H1 (cell line): ENCODE measurements around the gene GNG8. TPM values are rescaled to one million over a fixed set of nuclear protein-coding genes. Genes with fewer than 3 reads are reported as not detected.
A peak's percentile ranks its signal among the peaks of the same experiment; 100 is the strongest.

Source experiments
- CTCF ChIA-PET: fragments of 300-600 bp; sonication (Branson Sonifier 250); formaldehyde crosslinking; loops from one replicate; lab custom pipeline; 2021; ENCODE audit not compliant: partially characterized antibody; lab: Charles Lee
- POLR2A ChIA-PET: fragments of 300-600 bp; sonication (Branson Sonifier 250); formaldehyde crosslinking; loops from one replicate; lab custom pipeline; 2021; ENCODE audit warnings: inconsistent platforms; ENCODE audit not compliant: partially characterized antibody; lab: Charles Lee
- DNase-seq, 2 experiments: peaks; one replicate each; pipeline versions ENCODE4 v3.0.0 to v3.0.0-alpha.2; 2010 to 2022; ENCODE audit warnings: low spot score in 2 of 2, low read depth in 1 of 2, mixed read lengths in 1 of 2
- FAIRE-seq: peaks from 2 replicates; lab custom pipeline; 2011; peaks lifted over from hg19 to GRCh38; lab: Jason Lieb, UNC
- H2AFZ ChIP-seq: 2 replicates; pipeline ENCODE4 v1.8.1; 2012; ENCODE audit warnings: low read length, inconsistent platforms
- H2AK5ac ChIP-seq: 2 replicates; pipeline ENCODE4 v1.6.1; 2013; ENCODE audit warnings: low read depth, low read length
- H2BK120ac ChIP-seq: replicated peaks from 2 replicates; pipeline ENCODE3; 2013; ENCODE audit warnings: low read depth, low read length, inconsistent platforms
- H2BK12ac ChIP-seq: 2 replicates; pipeline ENCODE4 v1.6.1; 2013; ENCODE audit warnings: low read depth, low read length
- H2BK15ac ChIP-seq: 2 replicates; pipeline ENCODE4 v1.6.1; 2013; ENCODE audit warnings: low read length
- H2BK20ac ChIP-seq: 2 replicates; pipeline ENCODE4 v1.6.1; 2013; ENCODE audit warnings: low read length
- H2BK5ac ChIP-seq: 2 replicates; pipeline ENCODE4 v1.6.1; 2013; ENCODE audit warnings: low read depth, low read length
- H3K14ac ChIP-seq: 2 replicates; pipeline ENCODE4 v1.6.1; 2013; ENCODE audit warnings: inconsistent platforms; ENCODE audit not compliant: insufficient read length
- H3K18ac ChIP-seq: 2 replicates; pipeline ENCODE4 v1.6.1; 2013; ENCODE audit warnings: low read length; ENCODE audit errors: extremely low read depth
- H3K23ac ChIP-seq: 2 replicates; pipeline ENCODE4 v1.6.1; 2013; ENCODE audit warnings: inconsistent platforms; ENCODE audit not compliant: insufficient read length
- H3K23me2 ChIP-seq: 2 replicates; pipeline ENCODE4 v1.6.1; 2013; ENCODE audit warnings: low read depth, low read length
- H3K27ac ChIP-seq: 2 replicates; pipeline ENCODE4 v1.6.1; 2011; ENCODE audit warnings: low read depth, low read length, inconsistent platforms
- H3K27me3 ChIP-seq, 4 experiments: replicated peaks in 1 of 4; 1 replicate in 1 of 4; 2 replicates in 3 of 4; pipeline versions ENCODE4 v1.6.1 to v1.8.1; 2011 to 2013; ENCODE audit warnings: low read length in 3 of 4, mild to moderate bottlenecking in 3 of 4, inconsistent platforms in 2 of 4, mixed read lengths in 2 of 4, moderate library complexity in 1 of 4; ENCODE audit not compliant: control insufficient read depth in 3 of 4, insufficient read depth in 3 of 4; ENCODE audit errors: extremely low read depth in 1 of 4
- H3K36me3 ChIP-seq, 4 experiments: 2 replicates each; pipeline versions ENCODE4 v1.6.1 to v1.8.1; 2011 to 2013; ENCODE audit warnings: mild to moderate bottlenecking in 4 of 4, low read length in 3 of 4, moderate library complexity in 2 of 4, control low read depth in 1 of 4, inconsistent platforms in 1 of 4; ENCODE audit not compliant: insufficient read depth in 4 of 4, control insufficient read depth in 2 of 4
- H3K4ac ChIP-seq: replicated peaks from 2 replicates; pipeline ENCODE3; 2013; ENCODE audit warnings: low read length, low read depth, mixed read lengths, inconsistent platforms; ENCODE audit not compliant: insufficient read length
- H3K4me1 ChIP-seq, 4 experiments: replicated peaks in 1 of 4; 1 replicate in 1 of 4; 2 replicates in 3 of 4; pipeline versions ENCODE4 v1.6.1 to v1.8.1; 2011 to 2013; ENCODE audit warnings: low read length in 3 of 4, inconsistent platforms in 2 of 4, mixed read lengths in 1 of 4; ENCODE audit not compliant: insufficient read depth in 4 of 4, control insufficient read depth in 3 of 4
- H3K4me2 ChIP-seq, 2 experiments: 2 replicates each; pipeline versions ENCODE4 v1.6.1 to v1.8.1; 2011 to 2013; ENCODE audit warnings: low read depth in 2 of 2, low read length in 2 of 2, control low read depth in 1 of 2, inconsistent platforms in 1 of 2, mild to moderate bottlenecking in 1 of 2; ENCODE audit not compliant: insufficient read depth in 1 of 2
- H3K4me3 ChIP-seq, 4 experiments: fragments of 200-600, 300-600 bp in 1 of 4; sonication (generic), shearing (Covaris generic), sonication (Bioruptor Twin) in 1 of 4; 2 replicates each; pipeline versions ENCODE4 v1.5.1 to v1.8.1; 2011 to 2016; ENCODE audit warnings: low read length in 4 of 4, low read depth in 3 of 4, control low read depth in 2 of 4, inconsistent platforms in 2 of 4, mild to moderate bottlenecking in 2 of 4, mixed read lengths in 1 of 4, moderate library complexity in 1 of 4; ENCODE audit not compliant: insufficient read depth in 2 of 4; ENCODE audit errors: extremely low read depth in 1 of 4
- H3K56ac ChIP-seq: replicated peaks from 2 replicates; pipeline ENCODE3; 2013; ENCODE audit warnings: low read depth, mild to moderate bottlenecking, mixed read lengths, low read length, inconsistent platforms; ENCODE audit not compliant: insufficient read length
- H3K79me1 ChIP-seq: 2 replicates; pipeline ENCODE4 v1.6.1; 2013; ENCODE audit warnings: low read depth, low read length, control low read depth
- H3K79me2 ChIP-seq, 2 experiments: 2 replicates each; pipeline versions ENCODE4 v1.6.1 to v1.8.1; 2012 to 2013; ENCODE audit warnings: low read length in 2 of 2, mild to moderate bottlenecking in 2 of 2, inconsistent platforms in 1 of 2; ENCODE audit not compliant: insufficient read depth in 2 of 2, control insufficient read depth in 1 of 2
- H3K9ac ChIP-seq, 4 experiments: replicated peaks in 1 of 4; 1 replicate in 1 of 4; 2 replicates in 3 of 4; pipeline versions ENCODE4 v1.6.1 to v1.8.1; 2011 to 2013; ENCODE audit warnings: low read depth in 3 of 4, low read length in 3 of 4, control low read depth in 2 of 4, mild to moderate bottlenecking in 2 of 4, moderate library complexity in 2 of 4, inconsistent platforms in 1 of 4; ENCODE audit errors: extremely low read depth in 1 of 4
- H3K9me3 ChIP-seq, 2 experiments: 2 replicates each; pipeline versions ENCODE4 v1.6.1 to v1.8.1; 2012 to 2013; ENCODE audit warnings: mild to moderate bottlenecking in 2 of 2, moderate library complexity in 2 of 2, control low read depth in 1 of 2, inconsistent platforms in 1 of 2, low read depth in 1 of 2, low read length in 1 of 2, mixed read lengths in 1 of 2; ENCODE audit not compliant: insufficient read depth in 2 of 2
- H4K20me1 ChIP-seq, 2 experiments: replicated peaks in 1 of 2; 2 replicates each; pipeline versions ENCODE3 to v1.8.1; 2011 to 2013; ENCODE audit warnings: inconsistent platforms in 2 of 2, low read length in 2 of 2, mild to moderate bottlenecking in 1 of 2; ENCODE audit not compliant: insufficient read depth in 2 of 2, control insufficient read depth in 1 of 2
- H4K5ac ChIP-seq: 2 replicates; pipeline ENCODE4 v1.6.1; 2013; ENCODE audit warnings: low read length, low read depth, mixed read lengths, inconsistent platforms; ENCODE audit not compliant: insufficient read length
- H4K8ac ChIP-seq: 2 replicates; pipeline ENCODE4 v1.8.0; 2013; ENCODE audit warnings: mild to moderate bottlenecking, moderate library complexity, low read length, inconsistent platforms; ENCODE audit not compliant: insufficient read depth; ENCODE audit errors: extremely low read depth
- H4K91ac ChIP-seq: replicated peaks from 2 replicates; pipeline ENCODE3; 2013; ENCODE audit warnings: low read length, mixed read lengths, inconsistent platforms; ENCODE audit not compliant: insufficient read length
- GABPA ChIP-seq: IDR thresholded peaks from 2 replicates; pipeline ENCODE4 v1.6.1; 2011; ENCODE audit warnings: mild to moderate bottlenecking, low read length, moderate library complexity, borderline replicate concordance; ENCODE audit not compliant: insufficient read depth
- GTF2F1 ChIP-seq: IDR thresholded peaks from 2 replicates; pipeline ENCODE4 v1.6.1; 2012; ENCODE audit warnings: low read depth, low read length, improper control_type of control experiment, borderline replicate concordance
- NANOG ChIP-seq: IDR thresholded peaks from 2 replicates; pipeline ENCODE4 v1.6.1; 2011; ENCODE audit warnings: low read length, low read depth, mild to moderate bottlenecking, inconsistent platforms; ENCODE audit not compliant: insufficient read depth, poor library complexity, severe bottlenecking
- PHF8 ChIP-seq: fragments of 200-600 bp; sonication (generic); conservative IDR thresholded peaks from 2 replicates; pipeline ENCODE4 v1.7.1; 2012; ENCODE audit warnings: low read depth, mild to moderate bottlenecking, inconsistent platforms, low read length, moderate library complexity
- POLR2AphosphoS5 ChIP-seq: IDR thresholded peaks from 2 replicates; pipeline ENCODE4 v1.6.1; 2011; ENCODE audit warnings: low read depth, low read length
- RAD21 ChIP-seq, 2 experiments: IDR thresholded peaks in 1 of 2; conservative IDR thresholded peaks in 1 of 2; 2 replicates each; pipeline ENCODE4 v1.6.1; 2011; ENCODE audit warnings: low read depth in 2 of 2, low read length in 2 of 2, improper control_type of control experiment in 1 of 2, inconsistent platforms in 1 of 2, mild to moderate bottlenecking in 1 of 2, moderate library complexity in 1 of 2
- YY1 ChIP-seq: IDR thresholded peaks from 2 replicates; pipeline ENCODE4 v1.6.1; 2011; ENCODE audit warnings: low read depth, mild to moderate bottlenecking, low read length
- WGBS, 2 experiments: shearing (Covaris generic) in 1 of 2; methylation state at CpG; one replicate each; pipeline versions ENCODE4 v1.1.6 to v1.1.7; 2013 to 2015; ENCODE audit warnings: low lambda C conversion rate in 2 of 2, mixed read lengths in 2 of 2, inconsistent platforms in 1 of 2, low coverage in 1 of 2, missing lambda C conversion rate in 1 of 2; ENCODE audit not compliant: insufficient replicate concordance in 2 of 2, insufficient coverage in 1 of 2, insufficient read length in 1 of 2; ENCODE audit errors: extremely low coverage in 1 of 2, missing lambda C conversion rate in 1 of 2; 5-methylcytosine and 5-hydroxymethylcytosine counted together
- polyA plus RNA-seq, 7 experiments: library from polyadenylated mRNA; depleted of rRNA in 3 of 7; stranded (reverse) in 5 of 7; unstranded in 2 of 7; fragments of >200 nt in 5 of 7; fragments of 200-250 nt in 2 of 7; gene quantifications; 1 replicate in 5 of 7; 2 replicates in 1 of 7; 4 replicates in 1 of 7; pipeline versions ENCODE4 v1.2.1 to v1.2.3, GENCODE V29; 2011 to 2013; ENCODE audit warnings: missing spikeins in 2 of 7, mixed read lengths in 2 of 7
- total RNA-seq: library from RNA; stranded (reverse); fragmentation: NEBNext Ultra II Directional; extraction: Animal tissue kit (Norgen Biotek cat#: 25700); gene quantifications from 2 replicates; pipeline ENCODE4 v1.2.1, GENCODE V29; 2021

Gene GNG8
- total and polyA plus RNA-seq, 2 of the 8 experiments (the other 6 are each of a cell fraction or from before 2014, with no cell fraction given), result not detected

- 81% methylated on average over 13 of the region's 14 CpGs; no CpG with 5 or more reads in 1 of the 2 experiments for WGBS, 2 experiments
- ChIA-PET POLR2A (interaction anchor here (0.8 to 2.0 kb wide), 8 partner anchors 10 to 44 kb away, joined by 3 to 10 read pairs (median 4); no protein-coding TSS in a partner anchor), CTCF (interaction anchor here (0.6 to 15.3 kb wide), 14 partner anchors 14 to 373 kb away, joined by 3 to 309 read pairs (median 4); partner anchors contain the start of genes CALM3 and DACT3)
- H3K4me2 ChIP-seq, result 0 out of 4 replicates have a peak overlapping the region, but pooled peaks of 1 of the 2 experiments have one; percentile 9
- H3K4me3 ChIP-seq, result no peak overlapping the region
- no peak overlapping the region for H2AK5ac ChIP-seq
- H4K91ac ChIP-seq, result peak overlapping the region; percentile 86
- no peak overlapping the region for H3K14ac ChIP-seq
- no peak overlapping the region for H3K27ac ChIP-seq
- H4K8ac ChIP-seq, result no peak overlapping the region
- no peak overlapping the region for H3K4ac ChIP-seq
- no peaks in the 10 kb centered on the region; the same call in 1 of the 2 replicates for H3K79me1 ChIP-seq
- peaks cover 0 to 1% of the 10 kb centered on the region in 2 experiments for H4K20me1 ChIP-seq
- H3K4me1 ChIP-seq, result peaks cover 0 to 19% (median 13%) of the 10 kb centered on the region in 4 experiments; a peak in 6 of 7 replicates
- DNase-seq (no peak), FAIRE-seq (no peak)
- no peak overlapping the region for H3K23ac ChIP-seq
- peak overlapping the region; percentile 71; the same call in 1 of the 2 replicates for H2BK12ac ChIP-seq
- peak overlapping the region; percentile 95; the same call in 1 of the 2 replicates for H2BK15ac ChIP-seq
- peak overlapping the region; percentile 76; the same call in 1 of the 2 replicates for H2BK5ac ChIP-seq
- no peak overlapping the region for H2BK120ac ChIP-seq
- peak overlapping the region; percentile 38 for H3K18ac ChIP-seq
- no peaks in the 10 kb centered on the region for H3K36me3 ChIP-seq
- peaks cover 10% of the 10 kb centered on the region; the same call in 1 of the 2 replicates for H3K23me2 ChIP-seq
- no peak overlapping the region for H4K5ac ChIP-seq
- H3K9ac ChIP-seq, result no peak overlapping the region
- H3K9me3 ChIP-seq, result no peaks in the 10 kb centered on the region
- H2AFZ ChIP-seq, result no peak overlapping the region
- H3K56ac ChIP-seq, result no peak overlapping the region
- H3K27me3 ChIP-seq, result peaks cover 2 to 23% (median 19%) of the 10 kb centered on the region in 4 experiments
- H3K79me2 ChIP-seq, result no peaks in the 10 kb centered on the region
- H2BK20ac ChIP-seq, result peak overlapping the region; percentile 92; the same call in 1 of the 2 replicates
- TF ChIP-seq NANOG (no peak), GTF2F1 (no peak), RAD21 (IDR thresholded peaks at IDR 0.05 in 1 of 2, conservative IDR thresholded peaks at IDR 0.05 in 1 of 2; ENCODE audit: low read depth in 2 of 2, low read length in 2 of 2) (no peak), GABPA (no peak), YY1 (no peak), POLR2AphosphoS5 (no peak), PHF8 (no peak)
Measured at GRCh38 chr19:46630586-46631205, 5.3 kb downstream of the GNG8 start.
